Measurements from ENCODE around the gene SPO11. TPM values are rescaled to one million over a fixed set of nuclear protein-coding genes. Genes with fewer than 3 reads are reported as not detected.

The SPO11 gene
- total RNA-seq, 3 donors from 2014 or later, result not detected

DNA sequence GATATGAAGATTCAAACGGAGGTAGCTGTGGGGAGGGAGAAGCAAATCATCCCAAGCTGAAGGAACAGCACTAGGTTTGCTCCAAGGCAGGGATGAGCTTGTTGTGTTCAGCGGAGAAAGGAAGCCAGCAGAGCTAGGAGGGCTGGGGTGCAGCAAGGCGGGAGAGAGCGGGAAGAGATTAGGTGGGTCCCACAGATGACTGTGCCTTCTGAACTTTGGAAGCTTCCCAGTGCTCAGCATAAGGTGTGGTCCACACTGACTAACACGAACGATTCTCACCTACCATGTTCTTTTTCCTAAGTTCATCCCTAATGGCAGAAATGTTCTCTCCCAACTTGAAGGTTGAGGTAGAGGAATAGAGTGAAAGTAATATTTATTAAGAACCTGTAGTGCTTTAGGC, 22.7 kb downstream of the SPO11 start:
- Histone ChIP-seq H3K27ac (no peak overlapping the region), H3K4me3 (peak overlapping the region in 2 of 3 donors; percentile 73 to 75), H3K9me3 (no peaks in the 10 kb centered on the region), H3K4me1 (peaks cover 0 to 5% of the 10 kb centered on the region in 2 donors), H3K27me3 (no peaks in the 10 kb centered on the region), H3K36me3 (peaks cover 8% of the 10 kb centered on the region)
- no peak for TF ChIP-seq POLR2AphosphoS5 (IDR thresholded peaks at IDR 0.05)
- TF ChIP-seq, protein P1, sequence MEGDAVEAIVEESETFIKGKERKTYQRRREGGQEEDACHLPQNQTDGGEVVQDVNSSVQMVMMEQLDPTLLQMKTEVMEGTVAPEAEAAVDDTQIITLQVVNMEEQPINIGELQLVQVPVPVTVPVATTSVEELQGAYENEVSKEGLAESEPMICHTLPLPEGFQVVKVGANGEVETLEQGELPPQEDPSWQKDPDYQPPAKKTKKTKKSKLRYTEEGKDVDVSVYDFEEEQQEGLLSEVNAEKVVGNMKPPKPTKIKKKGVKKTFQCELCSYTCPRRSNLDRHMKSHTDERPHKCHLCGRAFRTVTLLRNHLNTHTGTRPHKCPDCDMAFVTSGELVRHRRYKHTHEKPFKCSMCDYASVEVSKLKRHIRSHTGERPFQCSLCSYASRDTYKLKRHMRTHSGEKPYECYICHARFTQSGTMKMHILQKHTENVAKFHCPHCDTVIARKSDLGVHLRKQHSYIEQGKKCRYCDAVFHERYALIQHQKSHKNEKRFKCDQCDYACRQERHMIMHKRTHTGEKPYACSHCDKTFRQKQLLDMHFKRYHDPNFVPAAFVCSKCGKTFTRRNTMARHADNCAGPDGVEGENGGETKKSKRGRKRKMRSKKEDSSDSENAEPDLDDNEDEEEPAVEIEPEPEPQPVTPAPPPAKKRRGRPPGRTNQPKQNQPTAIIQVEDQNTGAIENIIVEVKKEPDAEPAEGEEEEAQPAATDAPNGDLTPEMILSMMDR (IDR thresholded peaks at IDR 0.05), result no peak
- no peak for TF ChIP-seq POLR2A (IDR thresholded peaks at IDR 0.05)
- DNase-seq (ENCODE audit: low spot score in 2 of 2), result no peak
- intact Hi-C loops (cut with DNase I; ENCODE audit: low total_unique reads), result no loop called here

DNA sequence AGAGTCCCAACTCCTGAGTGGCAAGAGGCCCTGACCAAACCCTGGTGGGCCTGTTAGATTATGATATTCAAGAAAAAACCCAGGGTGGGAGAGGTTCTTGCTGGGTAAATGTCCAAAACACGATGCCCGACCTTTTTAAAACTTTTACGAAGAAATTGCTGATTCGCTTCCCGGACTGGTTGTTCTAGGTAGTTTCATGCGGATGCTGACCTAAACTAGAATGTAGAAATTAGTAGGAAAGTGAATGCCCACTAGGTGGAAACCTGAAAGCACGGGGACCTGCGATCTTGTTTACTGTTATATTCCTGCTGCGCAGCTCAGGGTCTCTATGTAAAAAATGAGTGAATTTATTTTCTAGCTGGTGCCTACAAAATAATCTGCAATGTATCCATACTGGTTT, 23.7 kb downstream of the SPO11 start:
- no peak for DNase-seq (ENCODE audit: low spot score in 2 of 2)
- Histone ChIP-seq H3K27me3 (no peaks in the 10 kb centered on the region), H3K9me3 (no peaks in the 10 kb centered on the region), H3K36me3 (peaks cover 8% of the 10 kb centered on the region), H3K27ac (no peak overlapping the region), H3K4me1 (peaks cover 0 to 5% of the 10 kb centered on the region in 2 donors), H3K4me3 (no peak overlapping the region)
- intact Hi-C loops (cut with DNase I; ENCODE audit: low total_unique reads), result no loop called here
- no peak for TF ChIP-seq POLR2A (IDR thresholded peaks at IDR 0.05)
- no peak for TF ChIP-seq POLR2AphosphoS5 (IDR thresholded peaks at IDR 0.05)
- TF ChIP-seq, protein P1 (IDR thresholded peaks at IDR 0.05), result no peak

DNA sequence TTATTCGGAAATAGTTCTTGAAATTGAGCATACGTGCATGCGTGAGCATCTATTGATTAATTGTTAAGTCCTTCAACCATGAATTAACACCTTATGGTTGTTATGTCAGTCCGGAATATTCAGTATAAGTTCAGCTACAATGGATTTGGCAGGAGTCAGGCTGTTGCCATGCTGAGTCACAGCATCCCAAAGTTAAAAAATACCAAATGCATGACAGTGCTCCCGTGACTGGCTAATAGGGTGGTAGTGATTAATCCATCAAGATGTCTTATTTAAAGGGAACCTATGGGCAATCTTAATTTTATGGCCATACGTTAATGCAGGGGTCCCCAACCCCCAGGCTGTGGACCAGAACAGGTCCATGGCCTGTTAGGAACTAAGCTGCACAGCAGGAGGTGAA, 31.9 kb downstream of the SPO11 start:
- Histone ChIP-seq H3K36me3 (peaks cover 9% of the 10 kb centered on the region), H3K27me3 (no peaks in the 10 kb centered on the region), H3K27ac (no peak overlapping the region), H3K9me3 (no peaks in the 10 kb centered on the region), H3K4me3 (no peak overlapping the region), H3K4me1 (no peaks in the 10 kb centered on the region)
- TF ChIP-seq, protein P1 (IDR thresholded peaks at IDR 0.05), result no peak
- TF ChIP-seq POLR2AphosphoS5 (IDR thresholded peaks at IDR 0.05) (no peak), POLR2A (IDR thresholded peaks at IDR 0.05) (no peak)
- no peak for DNase-seq (ENCODE audit: low spot score in 2 of 2)
- intact Hi-C loops (cut with DNase I; ENCODE audit: low total_unique reads), result loop anchor here (5.0 kb wide), 1 partner anchor 1056 kb away; no protein-coding TSS in a partner anchor

DNA sequence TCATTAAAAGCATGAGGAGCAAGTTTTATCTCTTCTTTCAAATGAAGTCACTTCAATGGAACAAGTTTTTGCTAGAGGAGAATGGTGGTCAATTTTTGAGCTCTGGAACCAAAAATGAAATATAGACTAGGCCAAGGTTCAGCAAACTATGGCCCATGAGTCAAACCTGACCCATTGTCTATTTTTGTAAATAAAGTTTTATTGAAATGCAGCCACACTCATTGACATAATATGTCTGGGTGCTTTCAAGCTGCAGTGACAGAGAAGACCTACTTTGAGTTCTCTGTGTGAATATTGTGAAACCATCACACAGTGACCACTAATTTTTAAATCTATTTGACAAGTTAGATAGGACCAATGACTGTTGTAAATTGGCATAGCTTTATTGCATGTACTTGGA, 34.8 kb downstream of the SPO11 start:
- Histone ChIP-seq H3K4me3 (no peak overlapping the region), H3K4me1 (no peaks in the 10 kb centered on the region), H3K9me3 (no peaks in the 10 kb centered on the region), H3K27ac (no peak overlapping the region), H3K27me3 (no peaks in the 10 kb centered on the region), H3K36me3 (peaks cover 18% of the 10 kb centered on the region)
- intact Hi-C loops (cut with DNase I; ENCODE audit: low total_unique reads), result loop anchor here (5.0 kb wide), 1 partner anchor 1053 kb away; no protein-coding TSS in a partner anchor
- no peak for DNase-seq (ENCODE audit: low spot score in 2 of 2)
- TF ChIP-seq, protein P1 (IDR thresholded peaks at IDR 0.05), result no peak
- TF ChIP-seq POLR2A (IDR thresholded peaks at IDR 0.05) (no peak), POLR2AphosphoS5 (IDR thresholded peaks at IDR 0.05) (no peak)

DNA sequence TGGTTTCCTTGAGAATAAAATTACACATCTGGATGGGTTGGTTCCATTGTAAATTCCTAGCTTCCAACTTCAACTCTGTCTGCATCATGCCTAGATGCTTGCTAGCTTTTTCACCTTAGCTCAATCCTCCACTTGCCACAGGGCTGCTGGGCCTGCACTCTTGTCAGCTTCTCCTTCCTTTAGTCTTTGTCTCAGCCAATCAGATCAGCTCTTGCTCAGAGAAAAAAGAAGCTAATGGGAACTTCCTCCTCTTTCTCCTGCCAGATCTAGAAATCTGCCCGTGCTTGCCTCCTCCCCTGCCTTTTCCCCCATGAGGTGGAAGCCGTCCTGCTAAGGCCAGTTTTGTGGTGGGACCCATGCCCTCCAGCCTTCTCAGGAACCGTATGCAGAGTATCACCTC, 40.0 kb downstream of the SPO11 start:
- Histone ChIP-seq H3K4me3 (no peak overlapping the region), H3K27me3 (no peaks in the 10 kb centered on the region), H3K4me1 (no peaks in the 10 kb centered on the region), H3K9me3 (no peaks in the 10 kb centered on the region), H3K36me3 (peaks cover 33% of the 10 kb centered on the region), H3K27ac (no peak overlapping the region)
- TF ChIP-seq, protein P1 (IDR thresholded peaks at IDR 0.05), result no peak
- TF ChIP-seq POLR2A (IDR thresholded peaks at IDR 0.05) (no peak), POLR2AphosphoS5 (IDR thresholded peaks at IDR 0.05) (no peak)
- intact Hi-C loops (cut with DNase I; ENCODE audit: low total_unique reads), result no loop called here
- DNase-seq (ENCODE audit: low spot score in 2 of 2), result no peak
